NCI-H524 (cell line): Measurements from ENCODE around the gene ZNF500.

ENCODE experiments used
- DNase-seq, 2 experiments: peaks; one replicate each; lab custom pipeline; 2025; lab: John Stamatoyannopoulos, UW

The ZNF500 gene

DNA sequence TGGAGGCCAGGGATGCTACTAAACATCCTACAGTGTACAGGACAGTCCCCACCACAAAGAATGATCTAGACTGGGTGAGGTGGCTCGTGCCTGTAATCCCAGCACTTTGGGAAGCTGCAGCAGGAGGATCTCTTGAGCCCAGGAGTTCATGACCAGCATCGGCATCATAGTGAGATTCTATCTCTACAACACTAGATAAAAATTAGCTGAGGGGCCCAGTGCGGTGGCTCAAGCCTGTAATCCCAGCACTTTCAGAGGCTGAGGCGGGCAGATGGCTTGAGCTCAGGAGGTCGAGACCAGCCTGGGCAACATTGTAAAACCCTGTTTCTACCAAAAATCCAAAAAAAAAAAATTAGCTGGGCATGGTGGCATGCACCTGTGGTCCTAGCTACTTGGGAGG lies 5.4 kb upstream of the ZNF500 start:
- no peak for DNase-seq

DNA sequence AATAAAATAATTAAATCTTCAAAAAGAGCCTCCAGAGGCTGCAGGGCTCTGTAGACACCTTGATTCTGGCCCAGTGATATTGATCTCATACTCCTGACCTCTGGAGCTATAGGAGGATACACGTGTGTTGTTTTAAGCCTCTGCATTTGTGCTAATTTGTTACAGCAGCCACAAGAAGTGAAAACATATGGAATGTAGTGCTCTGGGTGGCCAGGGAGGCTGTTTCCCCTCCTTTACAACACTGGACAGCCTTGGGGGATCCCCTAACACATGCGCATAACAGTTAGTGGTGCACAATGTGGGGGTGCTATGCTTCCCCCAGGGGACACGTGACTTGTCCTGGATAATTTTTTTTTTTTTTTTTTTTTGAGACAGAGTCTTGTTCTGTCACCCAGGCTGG lies 4.7 kb upstream of the ZNF500 start:
- DNase-seq: no peak

DNA sequence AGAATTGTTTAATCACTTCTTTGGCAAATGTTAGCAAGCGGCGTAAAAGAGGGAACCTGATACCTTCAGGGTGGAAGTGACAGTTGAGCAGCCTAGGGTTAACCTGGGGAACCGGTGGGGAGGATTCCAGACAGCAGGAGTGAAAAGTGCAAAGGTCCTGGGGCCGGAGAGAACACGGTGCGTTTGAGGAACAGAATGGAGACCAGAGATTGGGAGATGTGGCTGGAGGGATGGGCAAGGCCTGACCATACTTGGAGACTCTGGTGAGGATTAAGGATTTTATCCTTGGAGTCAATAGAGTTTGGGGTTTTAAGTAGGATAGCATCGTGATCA lies 2.3 kb upstream of the ZNF500 start:
- DNase-seq: no peak

DNA sequence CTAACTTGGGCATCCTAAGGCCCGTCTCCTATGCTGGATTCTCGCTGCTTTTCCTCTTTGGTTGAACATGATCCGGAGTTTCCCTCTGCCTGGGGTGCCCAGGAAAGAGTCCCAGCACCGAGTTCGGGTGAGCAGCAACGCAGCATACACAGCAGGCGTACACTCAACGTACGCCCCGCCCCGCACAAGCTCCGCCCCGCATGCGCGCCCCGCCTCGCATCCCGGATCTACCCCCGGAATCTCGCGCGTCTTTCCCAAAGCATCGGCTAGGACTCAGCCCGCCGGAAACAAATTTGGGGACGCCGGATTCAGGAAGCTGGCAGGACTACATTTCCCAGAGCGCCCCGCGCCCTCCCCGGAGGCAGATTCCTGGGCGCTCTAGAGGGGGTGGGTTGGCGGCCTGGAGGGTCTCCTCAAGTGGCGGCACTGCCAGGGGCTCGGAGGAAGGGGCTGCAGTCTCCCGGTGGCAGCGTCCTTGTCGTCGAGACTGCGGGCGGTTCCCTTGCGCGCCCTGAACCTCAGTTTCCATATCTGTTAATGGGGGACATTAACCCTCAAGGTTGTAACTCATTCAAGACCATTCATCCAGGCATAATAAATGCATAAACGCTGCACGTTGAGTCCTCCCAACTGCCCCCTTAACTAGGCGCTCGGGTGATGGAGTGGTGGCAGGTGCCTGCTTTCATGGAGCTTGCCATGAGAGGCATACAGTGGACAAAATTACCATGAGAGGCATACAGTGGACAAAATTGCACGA lies 1.8 kb upstream of the ZNF500 start:
- peak; percentile 97 for DNase-seq

DNA sequence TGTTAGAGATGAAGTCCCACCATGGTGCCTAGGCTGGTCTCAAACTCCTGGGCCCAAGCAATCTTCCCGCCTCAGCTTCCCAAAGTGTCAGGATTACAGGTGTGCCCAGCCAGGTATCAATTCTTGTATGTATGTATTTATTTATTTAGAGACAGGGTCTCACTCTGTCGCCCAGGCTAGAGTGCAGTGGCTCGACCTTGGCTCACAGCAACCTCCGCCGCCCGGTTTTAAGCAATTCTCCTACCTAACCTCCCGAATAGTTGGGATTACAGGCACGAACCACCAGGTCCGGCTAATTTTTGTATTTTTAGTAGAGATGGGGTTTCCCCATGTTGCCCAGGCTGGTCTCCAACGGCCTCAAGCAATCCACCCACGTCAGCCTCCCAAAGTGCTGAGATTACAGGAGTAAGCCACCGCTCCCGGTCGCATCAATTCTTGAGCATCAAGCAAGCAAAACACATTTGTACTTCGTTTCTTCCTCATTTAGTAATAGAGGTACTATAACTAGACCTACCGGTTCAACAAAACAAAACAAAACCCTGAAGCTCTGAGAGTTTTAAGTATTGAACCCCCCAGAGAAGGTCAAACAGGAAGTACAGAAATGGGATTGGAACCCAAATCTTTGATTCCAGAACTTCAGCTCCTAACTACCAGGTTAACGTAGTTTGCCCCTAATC lies 1.0 kb upstream of the ZNF500 start:
- DNase-seq: no peak

DNA sequence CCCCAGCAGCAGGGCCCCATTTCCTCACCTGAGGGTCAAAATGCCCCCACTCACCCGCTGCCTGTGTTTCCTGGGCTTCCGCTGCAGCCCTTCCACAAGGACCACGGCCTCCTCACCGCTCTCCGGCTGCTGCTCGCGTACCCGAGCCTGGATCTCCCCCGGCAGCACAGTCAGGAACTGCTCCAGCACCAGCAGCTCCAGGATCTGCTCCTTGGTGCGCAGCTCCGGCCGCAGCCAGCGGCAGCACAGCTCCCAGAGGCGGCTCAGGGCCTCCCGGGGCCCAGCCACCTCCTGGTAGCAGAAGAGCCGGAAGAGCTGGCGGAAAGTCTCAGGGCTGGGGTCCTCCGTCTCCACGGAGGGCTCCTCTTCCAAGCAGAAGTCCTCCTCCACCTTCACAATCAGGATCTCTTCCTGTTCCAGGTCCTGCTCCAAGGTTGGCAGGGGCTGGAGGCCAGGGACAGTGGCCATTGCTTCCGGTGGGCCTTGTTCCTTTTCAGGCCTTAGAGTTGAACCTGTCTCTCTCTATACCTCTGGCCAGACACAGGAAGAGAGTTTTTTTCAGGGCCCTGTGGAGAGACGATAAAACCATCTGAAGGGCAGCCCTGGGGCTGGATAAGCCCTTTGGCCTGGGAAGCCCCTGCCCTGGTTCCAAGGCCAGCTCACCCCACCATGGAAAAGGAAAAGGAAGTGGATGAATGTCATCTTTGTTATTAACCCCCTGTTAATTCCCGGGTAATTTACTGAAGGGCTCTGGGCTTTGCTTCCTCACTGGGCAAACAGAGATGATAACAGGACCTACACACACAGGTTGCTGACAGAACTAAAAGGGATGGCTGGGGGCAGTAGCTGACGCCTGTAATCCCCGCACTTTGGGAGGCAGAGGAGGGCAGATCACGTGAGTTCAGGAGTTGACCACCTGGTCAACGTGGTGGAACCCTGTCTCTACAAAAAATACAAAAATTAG lies 1.2 kb downstream of the ZNF500 start:
- no peak for DNase-seq

DNA sequence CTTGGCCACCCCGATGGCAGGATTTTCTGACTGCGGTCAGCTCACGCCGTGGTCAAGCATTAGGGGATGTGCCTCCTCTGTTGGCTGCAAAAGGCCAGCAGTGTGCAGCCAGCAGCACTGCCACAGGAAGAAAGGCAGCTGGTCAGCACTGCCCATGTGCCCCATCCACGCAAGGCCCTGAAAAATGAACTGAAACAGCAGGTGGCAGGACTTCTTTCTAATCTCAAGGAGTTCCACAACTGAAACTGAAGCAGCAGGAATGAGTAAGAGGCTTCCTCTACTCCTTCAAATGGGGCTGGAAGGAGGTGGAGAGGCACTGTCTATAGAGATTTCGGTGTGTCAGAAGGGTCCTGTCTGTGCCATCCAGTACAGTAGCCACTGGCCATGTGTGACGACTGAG lies 3.2 kb downstream of the ZNF500 start:
- peak in 1 of 2 experiments; percentile 29 for DNase-seq

DNA sequence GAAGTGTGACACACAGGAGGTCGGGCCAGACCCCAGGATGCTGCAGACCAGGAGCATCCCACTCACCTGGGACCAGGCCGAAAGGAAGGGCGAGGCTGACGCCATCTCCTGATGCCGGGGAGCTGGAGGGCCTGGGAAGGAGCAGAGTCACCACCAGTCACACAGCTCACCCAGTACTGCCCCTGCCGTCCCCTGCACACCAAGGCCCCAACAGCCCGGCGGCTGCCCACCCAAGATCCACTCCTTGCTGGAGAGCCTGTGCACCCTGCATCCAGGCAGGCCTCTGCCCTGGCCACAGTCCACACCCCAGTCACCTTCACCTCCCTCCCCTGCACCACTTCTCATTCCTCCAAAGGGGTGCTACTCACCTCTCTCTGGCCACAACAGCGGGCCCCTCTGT lies 4.8 kb downstream of the ZNF500 start:
- no peak for DNase-seq

DNA sequence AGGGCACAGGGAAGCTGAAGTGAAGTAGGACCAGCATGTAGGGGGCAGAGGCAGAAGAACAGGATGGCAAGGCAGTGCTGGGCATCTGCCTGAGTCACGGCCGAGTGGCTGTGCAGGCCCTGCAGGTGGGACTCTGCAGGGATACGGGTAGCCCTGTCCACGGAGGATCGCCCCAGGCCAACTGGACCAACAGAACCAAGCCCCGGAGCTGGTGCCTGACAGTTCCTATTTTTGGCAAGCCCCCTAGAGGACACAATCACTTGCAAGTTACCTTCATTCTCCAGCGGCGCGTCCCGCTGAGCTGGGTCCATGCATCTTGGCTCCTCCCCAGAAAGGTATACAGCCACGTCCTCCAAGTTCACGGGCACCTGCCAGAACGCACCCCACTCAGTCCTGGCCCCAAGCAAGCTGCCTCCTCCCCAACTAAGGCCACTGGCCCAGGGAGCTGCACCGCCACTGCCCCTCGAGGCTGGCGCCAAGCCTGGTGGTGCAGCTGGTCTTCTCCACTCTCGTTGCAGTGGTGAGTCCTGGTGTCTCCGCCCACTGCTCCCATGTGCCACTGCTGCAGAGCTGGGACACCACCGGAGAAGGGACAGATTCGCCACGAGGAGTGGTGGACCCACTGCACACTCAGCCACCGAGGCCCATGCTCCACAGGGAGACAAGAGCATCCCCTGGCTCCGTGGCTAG lies 6.6 kb downstream of the ZNF500 start:
- DNase-seq: no peak

DNA sequence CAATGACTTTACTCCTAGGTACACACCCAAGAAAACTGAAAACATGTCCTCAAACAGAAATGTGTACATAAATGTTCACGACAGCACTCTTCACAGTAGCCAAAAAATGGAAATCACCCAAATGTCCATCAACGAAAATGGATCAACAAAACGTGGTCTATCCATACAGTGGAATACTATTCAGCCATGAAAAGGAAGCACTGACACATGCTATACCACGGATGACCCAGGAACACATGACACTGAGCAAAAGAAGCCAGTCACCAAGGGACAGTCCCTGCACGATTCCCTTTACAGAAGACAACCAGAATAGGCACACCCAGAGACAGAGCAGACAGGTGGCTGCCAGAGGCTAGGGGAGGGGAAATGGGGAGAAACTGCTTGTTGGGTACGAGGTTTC lies 11.3 kb downstream of the ZNF500 start:
- DNase-seq: no peak

DNA sequence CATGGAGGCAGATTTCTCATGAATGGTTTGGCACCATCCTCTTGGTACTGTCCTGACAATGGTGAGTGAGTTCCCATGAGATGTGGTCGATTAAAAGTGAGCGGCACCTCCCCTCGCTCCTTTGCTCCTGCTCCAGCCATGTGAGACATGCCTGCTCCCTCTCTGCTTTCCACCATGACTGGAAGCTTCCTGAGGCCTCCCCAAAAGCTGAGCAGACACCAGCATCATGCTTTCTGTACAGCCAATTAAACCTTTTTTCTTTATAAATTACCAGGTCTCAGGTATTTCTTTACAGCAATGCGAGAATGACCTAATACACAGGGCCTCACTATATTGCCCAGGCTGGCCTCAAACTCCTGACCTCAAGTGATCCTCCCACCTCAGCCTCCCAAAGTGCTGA lies 12.1 kb downstream of the ZNF500 start:
- DNase-seq: no peak

DNA sequence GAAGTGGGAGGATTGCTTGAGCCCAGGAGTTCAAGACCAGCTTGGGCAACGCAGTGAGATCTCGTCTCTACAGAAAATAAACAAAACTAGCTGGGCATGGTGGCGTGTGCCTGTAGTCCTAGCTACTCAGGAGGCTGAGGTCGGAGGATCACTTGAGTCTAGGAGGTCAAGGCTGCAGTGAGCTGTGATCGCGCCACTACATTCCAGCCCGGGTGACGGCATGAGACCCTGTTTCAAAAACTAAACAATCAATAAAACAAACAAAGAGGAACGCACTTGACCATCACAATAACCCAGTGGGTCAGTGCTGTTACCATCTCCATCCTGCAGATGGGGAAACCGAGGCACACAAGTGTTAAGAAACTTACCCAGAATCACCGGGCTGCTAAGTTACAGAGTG lies 13.7 kb downstream of the ZNF500 start:
- DNase-seq: no peak

DNA sequence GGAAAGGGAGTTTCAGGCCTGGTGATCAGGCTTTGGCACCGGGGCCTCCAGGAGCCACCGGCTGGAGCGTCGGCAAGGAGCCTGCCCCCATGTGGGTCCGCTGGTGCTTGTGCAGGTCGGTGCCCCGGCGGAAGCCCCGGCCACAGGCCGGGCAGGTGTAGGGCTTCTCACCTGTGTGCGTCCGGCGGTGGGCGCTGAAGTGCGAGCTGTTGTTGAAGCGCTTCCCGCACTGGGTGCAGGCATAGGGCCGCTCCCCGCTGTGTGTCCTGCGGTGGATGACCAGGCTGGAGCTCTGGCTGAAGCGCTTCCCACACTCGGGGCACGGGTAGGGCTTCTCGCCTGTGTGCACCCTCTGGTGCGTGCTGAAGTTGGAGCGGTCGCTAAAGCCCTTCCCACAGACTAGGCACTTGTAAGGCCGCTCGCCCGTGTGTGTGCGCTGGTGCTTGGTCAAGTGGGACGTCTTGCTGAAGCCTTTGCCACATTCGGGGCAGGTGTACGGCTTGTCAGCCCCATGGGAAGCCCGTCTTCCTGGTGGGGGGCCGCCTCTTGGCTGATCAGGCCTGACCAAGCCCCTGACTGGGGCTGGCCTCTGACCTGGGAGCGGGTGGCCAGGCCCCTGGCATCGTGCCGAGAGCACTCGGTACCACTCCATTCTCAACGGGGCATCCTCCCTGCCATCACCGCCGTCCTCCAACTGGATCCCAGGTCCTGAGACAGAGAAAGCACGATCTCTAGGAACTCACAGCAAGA lies 14.4 kb downstream of the ZNF500 start:
- no peak for DNase-seq

DNA sequence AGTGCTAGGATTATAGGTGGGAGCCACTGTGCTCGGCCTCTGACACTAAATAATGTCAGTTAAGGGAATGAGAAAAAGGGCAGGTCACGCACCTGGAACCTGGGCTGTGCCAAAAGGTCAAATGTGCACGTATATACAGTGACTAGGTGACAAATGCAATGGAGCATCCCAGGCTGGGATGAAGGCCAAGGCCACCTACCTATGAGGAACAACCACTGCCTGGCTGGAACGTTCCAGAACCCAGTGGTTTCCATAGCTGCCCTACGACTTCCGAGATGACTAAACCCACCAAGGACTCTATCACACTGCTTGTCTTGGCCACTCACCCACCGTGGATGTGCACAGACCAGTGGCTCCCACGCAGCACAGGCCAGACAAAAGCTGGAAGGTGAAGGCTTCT lies 16.1 kb downstream of the ZNF500 start:
- DNase-seq: no peak

DNA sequence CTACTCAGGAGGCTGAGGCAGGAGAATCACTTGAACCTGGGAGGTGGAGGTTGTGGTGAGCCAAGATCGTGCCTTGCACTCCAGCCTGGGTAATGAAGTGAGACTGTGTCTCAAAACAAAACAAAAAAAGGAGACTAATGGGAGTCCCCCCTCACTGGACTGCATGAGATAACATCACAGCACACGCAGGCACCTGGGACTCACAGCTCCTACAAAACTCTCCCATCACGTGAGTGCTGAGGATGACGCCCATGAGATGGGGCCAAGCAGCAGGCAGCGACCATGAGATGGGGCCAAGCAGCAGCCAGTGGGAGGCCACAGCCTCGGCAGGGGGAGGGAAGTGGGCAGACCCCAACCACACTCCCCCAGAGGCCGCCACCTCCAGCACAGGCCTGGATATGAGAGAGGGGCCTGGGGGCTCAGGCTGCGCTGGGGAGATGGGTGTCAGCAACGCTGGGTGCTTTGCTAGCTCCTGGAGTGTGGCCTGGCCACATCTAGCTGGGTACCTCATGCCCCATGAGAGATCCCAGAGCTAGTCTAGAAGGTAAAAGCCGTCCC lies 17.2 kb downstream of the ZNF500 start:
- no peak for DNase-seq

DNA sequence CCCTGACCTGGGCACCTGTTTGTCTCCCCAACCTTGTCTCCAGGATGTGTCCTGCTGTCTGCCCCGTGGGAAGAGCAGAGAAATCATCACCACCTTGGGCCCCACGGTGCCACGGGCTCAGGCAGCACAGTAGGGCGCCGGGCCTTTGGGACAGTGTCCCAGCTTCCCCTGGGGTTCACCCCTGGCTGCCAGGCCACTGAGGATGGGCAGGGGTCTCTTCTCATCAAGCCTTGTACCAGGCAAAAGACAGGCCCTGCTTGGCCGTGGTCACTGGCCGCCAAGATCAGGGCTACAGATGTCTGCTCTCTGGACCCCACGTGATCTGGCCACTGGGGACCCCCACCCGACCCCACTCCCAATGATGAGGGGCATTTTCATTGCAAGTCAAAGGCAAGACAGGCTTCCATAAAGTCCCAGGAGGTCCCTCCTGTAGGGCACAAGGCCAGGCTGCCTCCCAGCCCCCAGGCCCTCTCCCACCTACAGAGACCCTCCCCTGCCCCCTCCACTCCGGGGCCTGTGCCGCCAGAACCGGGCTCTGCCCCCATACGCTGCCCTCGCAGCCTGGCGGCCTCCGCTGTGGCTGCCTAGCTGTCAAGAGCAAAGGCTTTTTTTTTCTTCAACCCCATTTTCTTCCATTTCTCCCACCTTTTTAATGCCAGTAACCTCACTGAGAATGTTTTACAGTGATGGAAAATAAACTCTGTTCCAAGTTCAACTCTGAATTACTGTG lies 18.1 kb downstream of the ZNF500 start:
- no peak for DNase-seq

DNA sequence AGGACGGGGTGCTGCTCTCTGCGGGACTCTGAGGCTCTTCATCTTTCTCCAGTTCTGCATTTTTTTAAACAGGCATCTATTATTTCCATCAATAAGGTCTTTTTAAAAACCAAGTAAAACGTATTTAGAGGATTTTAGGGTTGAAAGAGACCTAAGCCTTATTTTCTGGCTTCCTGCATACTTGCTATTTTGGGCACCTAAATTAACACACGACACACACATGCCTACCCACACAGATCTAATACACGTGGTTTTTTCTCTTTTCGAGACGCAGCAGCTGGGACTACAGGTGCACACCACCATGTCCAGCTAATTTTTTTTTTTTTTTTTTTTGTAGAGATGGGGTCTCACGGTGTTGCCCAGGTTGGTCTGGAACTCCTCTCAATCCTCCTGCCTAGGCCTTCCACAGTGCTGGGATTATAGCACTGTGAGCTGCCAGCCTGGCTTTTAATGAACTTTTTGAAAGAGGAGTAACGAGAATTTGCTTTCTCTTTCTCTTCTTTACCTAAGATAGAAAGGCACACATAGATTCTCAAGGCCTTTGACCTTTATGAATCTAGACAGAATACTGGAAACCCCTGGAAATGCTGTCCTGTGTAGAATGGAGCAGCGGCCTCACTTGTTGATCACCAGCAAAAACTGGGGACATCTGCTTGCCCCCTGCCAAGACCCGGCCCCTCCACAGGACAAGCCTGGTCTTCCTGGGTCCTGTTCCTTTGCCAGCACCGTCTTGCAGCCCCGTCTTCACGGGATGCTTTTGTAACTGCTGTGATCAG lies 18.9 kb downstream of the ZNF500 start:
- no peak for DNase-seq

DNA sequence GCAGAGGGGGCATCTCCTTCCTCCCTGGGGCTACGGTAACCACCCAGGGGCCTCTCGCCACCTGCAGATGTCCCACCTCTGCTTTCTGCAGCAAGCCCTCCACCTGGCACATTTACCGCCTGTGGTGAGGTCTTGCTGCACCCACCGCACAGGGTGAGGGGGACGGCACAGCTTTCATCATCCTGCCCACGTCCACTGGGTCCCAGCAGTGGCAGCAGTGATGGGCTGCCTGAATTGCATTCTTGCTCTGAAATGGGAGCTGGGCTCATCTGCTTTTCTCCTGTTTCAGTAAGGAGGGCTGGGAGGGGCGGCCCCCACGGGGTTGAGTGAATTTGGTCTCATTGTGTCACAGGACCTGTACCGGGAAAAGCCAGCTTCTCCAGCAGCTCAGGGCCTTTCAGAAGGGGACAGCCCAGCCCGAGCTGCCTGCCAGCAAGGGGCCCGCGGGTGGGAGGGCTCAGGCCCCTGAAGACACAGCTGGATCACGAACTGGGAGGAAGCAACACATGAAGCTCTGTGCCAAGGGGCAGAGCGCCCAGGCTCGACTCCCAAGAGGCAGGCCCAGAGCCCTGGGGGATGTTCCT lies 19.9 kb downstream of the ZNF500 start:
- DNase-seq: no peak

DNA sequence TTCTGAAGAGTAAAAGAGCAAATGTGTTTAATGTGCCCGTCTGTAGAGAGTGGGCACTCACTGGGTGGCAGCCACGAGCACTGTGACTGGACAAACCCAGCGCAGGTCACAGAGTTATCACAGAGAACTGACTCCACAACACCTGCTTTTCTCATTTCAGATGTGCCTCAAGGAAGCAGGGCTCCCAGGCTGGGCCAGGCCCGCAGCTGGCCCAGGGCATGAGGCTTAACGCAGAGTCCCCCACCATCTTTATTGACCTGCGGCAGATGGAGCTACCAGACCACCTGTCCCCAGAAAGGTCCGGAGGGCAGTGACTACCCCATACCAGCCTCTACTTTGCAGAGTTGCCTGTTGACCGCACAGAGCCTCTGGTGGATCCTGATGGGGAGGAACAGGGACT lies 20.7 kb downstream of the ZNF500 start:
- no peak for DNase-seq

DNA sequence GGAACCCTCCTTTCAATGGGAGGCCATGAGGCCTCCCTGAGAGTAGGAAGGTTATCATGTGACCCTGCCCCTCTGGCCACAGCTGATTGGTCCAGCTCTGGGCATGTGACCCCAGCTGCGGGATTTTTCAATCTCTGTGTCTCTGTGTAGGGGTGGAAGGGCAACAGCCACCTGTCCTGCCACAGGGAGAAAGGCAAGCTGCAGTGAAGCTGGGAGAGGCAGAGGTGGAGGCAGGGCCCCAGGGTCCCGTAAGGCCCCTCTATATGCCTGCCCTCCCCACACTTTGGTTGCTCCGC lies 21.7 kb downstream of the ZNF500 start:
- DNase-seq: no peak
